HEK293T (cell line): ENCODE measurements around the gene LRIG1.

Source experiments
- CTCF ChIA-PET: fragments of 350-600 bp; formaldehyde crosslinking; extraction: SDS; loops from one replicate; lab custom pipeline; 2021; ENCODE audit warnings: antibody characterized with exemption, inconsistent platforms; lab: Yijun Ruan, JAX
- POLR2A ChIA-PET: fragments of 350-600 bp; formaldehyde crosslinking; extraction: SDS; loops from one replicate; lab custom pipeline; 2020; ENCODE audit warnings: antibody characterized with exemption, inconsistent platforms; lab: Yijun Ruan, JAX
- DNase-seq: peaks from one replicate; pipeline ENCODE4 v3.0.0; 2012; ENCODE audit warnings: mixed read lengths; ENCODE audit errors: extremely low spot score
- ARNT ChIP-seq: fragments of 450-650 bp; IDR thresholded peaks from 2 replicates; pipeline ENCODE4 v1.6.1; 2017; ENCODE audit warnings: mild to moderate bottlenecking
- BHLHE40 ChIP-seq: fragments of 450-650 bp; IDR thresholded peaks from 2 replicates; pipeline ENCODE4 v1.6.1; 2016; ENCODE audit warnings: mild to moderate bottlenecking, moderate library complexity, borderline replicate concordance
- CTBP1 ChIP-seq: fragments of 450-650 bp; IDR thresholded peaks from 2 replicates; pipeline ENCODE4 v1.6.1; 2016; ENCODE audit warnings: borderline replicate concordance
- ELF4 ChIP-seq: fragments of 450-650 bp; IDR thresholded peaks from 2 replicates; pipeline ENCODE4 v1.6.1; 2017; ENCODE audit warnings: antibody characterized with exemption
- FOXA1 ChIP-seq: fragments of 450-650 bp; IDR thresholded peaks from 2 replicates; pipeline ENCODE4 v1.6.1; 2016; ENCODE audit warnings: mild to moderate bottlenecking
- FOXK2 ChIP-seq: fragments of 450-650 bp; IDR thresholded peaks from 2 replicates; pipeline ENCODE4 v1.6.1; 2016; ENCODE audit warnings: mild to moderate bottlenecking
- FOXM1 ChIP-seq: fragments of 450-650 bp; IDR thresholded peaks from 2 replicates; pipeline ENCODE4 v1.6.1; 2017; ENCODE audit warnings: mild to moderate bottlenecking, borderline replicate concordance
- HDGF ChIP-seq: fragments of 450-650 bp; IDR thresholded peaks from 2 replicates; pipeline ENCODE4 v1.6.1; 2017; ENCODE audit warnings: antibody characterized with exemption, borderline replicate concordance
- L3MBTL2 ChIP-seq: fragments of 450-650 bp; conservative IDR thresholded peaks from 2 replicates; pipeline ENCODE4 v1.6.1; 2016; ENCODE audit warnings: mild to moderate bottlenecking
- LEF1 ChIP-seq: fragments of 450-650 bp; IDR thresholded peaks from 2 replicates; pipeline ENCODE4 v1.6.1; 2017; ENCODE audit warnings: mild to moderate bottlenecking, borderline replicate concordance
- NFRKB ChIP-seq: fragments of 450-650 bp; IDR thresholded peaks from 2 replicates; pipeline ENCODE4 v1.6.1; 2016; ENCODE audit warnings: mild to moderate bottlenecking, moderate library complexity
- SP1 ChIP-seq: fragments of 450-650 bp; IDR thresholded peaks from 2 replicates; pipeline ENCODE4 v1.6.1; 2017
- SUZ12 ChIP-seq: fragments of 450-650 bp; IDR thresholded peaks from 2 replicates; pipeline ENCODE4 v1.6.1; 2016; ENCODE audit warnings: mild to moderate bottlenecking
- TARDBP ChIP-seq: fragments of 450-650 bp; IDR thresholded peaks from 2 replicates; pipeline ENCODE4 v1.6.1; 2016
- ZNF384 ChIP-seq: fragments of 450-650 bp; IDR thresholded peaks from 2 replicates; pipeline ENCODE4 v1.6.1; 2016
- TF ChIP-seq, protein P1 (sequence below): fragments of 450-650 bp; IDR thresholded peaks from 2 replicates; pipeline ENCODE4 v1.6.1; 2016

Gene LRIG1

GRCh38 chr3:66418475-66418931 lies 82.3 kb downstream of the LRIG1 start:
- DNase-seq: no peak
- no peak for TF ChIP-seq HDGF
- no peak for TF ChIP-seq FOXA1
- TF ChIP-seq BHLHE40: no peak
- TF ChIP-seq ZNF384: no peak
- TF ChIP-seq ELF4: no peak
- TF ChIP-seq, protein P1, sequence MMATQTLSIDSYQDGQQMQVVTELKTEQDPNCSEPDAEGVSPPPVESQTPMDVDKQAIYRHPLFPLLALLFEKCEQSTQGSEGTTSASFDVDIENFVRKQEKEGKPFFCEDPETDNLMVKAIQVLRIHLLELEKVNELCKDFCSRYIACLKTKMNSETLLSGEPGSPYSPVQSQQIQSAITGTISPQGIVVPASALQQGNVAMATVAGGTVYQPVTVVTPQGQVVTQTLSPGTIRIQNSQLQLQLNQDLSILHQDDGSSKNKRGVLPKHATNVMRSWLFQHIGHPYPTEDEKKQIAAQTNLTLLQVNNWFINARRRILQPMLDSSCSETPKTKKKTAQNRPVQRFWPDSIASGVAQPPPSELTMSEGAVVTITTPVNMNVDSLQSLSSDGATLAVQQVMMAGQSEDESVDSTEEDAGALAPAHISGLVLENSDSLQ: no peak
- no peak for TF ChIP-seq FOXK2
- TF ChIP-seq L3MBTL2: no peak
- TF ChIP-seq ARNT: no peak
- ChIA-PET POLR2A (no interaction called here), CTCF (no interaction called here)

DNA sequence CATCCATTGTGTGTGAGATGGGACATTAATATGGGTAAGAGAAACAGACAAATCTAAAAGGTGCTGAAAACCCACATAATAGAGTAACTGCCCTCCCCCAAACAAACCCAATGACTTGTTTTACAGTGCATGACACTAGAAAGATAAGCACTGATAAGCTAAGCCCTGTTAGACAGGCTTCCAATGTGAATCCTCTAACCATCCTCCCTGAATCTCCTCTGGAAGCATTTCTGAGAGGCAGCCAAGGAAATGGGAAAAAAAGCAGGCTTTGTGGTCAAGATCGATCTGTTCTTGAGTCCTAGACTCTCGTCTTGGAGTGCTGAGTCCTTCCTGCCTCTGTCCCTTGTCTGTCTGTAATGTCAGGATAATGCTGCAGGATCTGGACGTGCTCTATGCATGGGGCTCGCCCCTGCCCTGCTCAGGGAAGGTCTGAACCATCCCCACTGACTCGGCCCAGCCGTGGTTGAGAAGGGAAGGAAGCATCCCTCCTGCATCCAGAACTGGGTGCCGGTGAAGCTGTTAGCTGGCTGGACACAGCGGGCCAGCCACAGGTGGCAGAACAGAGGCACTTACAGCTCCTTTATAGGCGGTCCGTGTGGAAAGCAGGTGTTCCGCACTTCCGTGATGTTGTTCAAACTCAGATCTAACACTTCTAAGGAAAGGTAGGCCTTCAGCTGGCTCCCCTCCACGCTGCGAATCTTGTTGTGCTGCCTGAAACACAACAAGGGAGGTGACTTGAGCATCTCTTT lies 84.1 kb downstream of the LRIG1 start:
- TF ChIP-seq ELF4 (no peak), FOXK2 (no peak), ZNF384 (no peak), FOXA1 (no peak), CTBP1 (no peak)
- CTCF ChIA-PET: no interaction called here
- POLR2A ChIA-PET: no interaction called here
- DNase-seq: no peak

- ChIA-PET CTCF (no interaction called here), POLR2A (no interaction called here)
- DNase-seq: no peak
- no peak for TF ChIP-seq BHLHE40
- no peak for TF ChIP-seq FOXM1
- no peak for TF ChIP-seq TARDBP
- TF ChIP-seq NFRKB: no peak
- no peak for TF ChIP-seq HDGF
- no peak for TF ChIP-seq FOXA1
- TF ChIP-seq FOXK2: no peak
- no peak for TF ChIP-seq ZNF384
- TF ChIP-seq ELF4: no peak
- TF ChIP-seq ARNT: no peak
- TF ChIP-seq CTBP1: no peak
These were observed 84.9 kb downstream of the LRIG1 start for GRCh38 chr3:66415867-66416428.

DNA sequence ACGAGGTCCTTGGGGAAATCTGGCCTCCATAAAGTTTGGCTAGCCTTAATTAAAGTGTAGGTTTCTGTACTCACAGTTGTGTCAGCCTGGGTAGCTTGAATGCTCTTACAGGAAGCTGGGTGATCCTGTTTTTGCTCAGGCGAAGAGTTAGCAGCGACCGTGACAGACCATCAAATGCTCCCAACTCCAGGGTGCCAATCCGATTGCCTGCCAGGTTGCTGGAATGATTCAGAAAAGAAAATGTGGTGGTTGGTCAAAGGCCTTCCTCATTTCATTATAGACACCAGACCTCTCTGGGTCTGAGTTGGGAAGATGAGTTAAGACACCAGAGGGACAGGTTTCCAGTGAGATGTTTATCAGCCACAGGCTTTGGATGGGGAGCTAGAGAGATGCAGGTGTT lies 86.0 kb downstream of the LRIG1 start:
- DNase-seq: no peak
- CTCF ChIA-PET: no interaction called here
- POLR2A ChIA-PET: no interaction called here
- TF ChIP-seq NFRKB: no peak
- no peak for TF ChIP-seq L3MBTL2
- no peak for TF ChIP-seq FOXM1

DNA sequence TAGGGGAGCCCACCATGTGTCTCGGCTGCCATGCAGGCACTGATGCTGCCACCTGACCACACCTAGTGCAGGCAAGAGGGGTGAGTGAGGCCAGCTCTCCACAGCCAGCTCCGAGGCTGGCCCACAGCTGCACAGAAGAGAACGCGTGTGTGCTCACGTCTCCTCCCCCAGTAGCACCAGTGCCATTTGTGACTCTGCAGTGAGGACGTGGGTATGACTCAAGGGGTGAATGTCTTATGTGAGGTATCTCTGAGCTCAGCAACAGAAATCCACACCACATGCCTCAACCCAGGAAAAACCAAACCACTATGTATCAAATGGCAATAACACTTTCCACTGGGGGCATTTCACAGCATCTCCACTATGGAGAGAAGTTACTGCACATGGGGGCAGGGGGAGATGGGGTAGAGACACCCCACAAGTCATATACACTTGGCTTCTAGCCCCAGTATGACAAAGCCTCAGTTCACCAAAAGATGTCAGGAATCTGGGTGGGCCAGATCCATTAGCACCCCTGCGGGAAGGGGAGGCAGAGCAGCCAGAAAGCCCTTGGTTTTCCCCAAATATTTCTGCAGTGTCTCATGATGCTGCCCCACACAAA lies 87.6 kb downstream of the LRIG1 start:
- POLR2A ChIA-PET: no interaction called here
- DNase-seq: no peak
- CTCF ChIA-PET: no interaction called here
- TF ChIP-seq, protein P1: no peak
- TF ChIP-seq CTBP1 (no peak), ZNF384 (no peak), SP1 (no peak), HDGF (no peak), L3MBTL2 (no peak), TARDBP (no peak), NFRKB (no peak), FOXM1 (no peak), FOXA1 (no peak), SUZ12 (no peak), FOXK2 (no peak), BHLHE40 (no peak), LEF1 (no peak), ARNT (no peak), ELF4 (no peak)

DNA sequence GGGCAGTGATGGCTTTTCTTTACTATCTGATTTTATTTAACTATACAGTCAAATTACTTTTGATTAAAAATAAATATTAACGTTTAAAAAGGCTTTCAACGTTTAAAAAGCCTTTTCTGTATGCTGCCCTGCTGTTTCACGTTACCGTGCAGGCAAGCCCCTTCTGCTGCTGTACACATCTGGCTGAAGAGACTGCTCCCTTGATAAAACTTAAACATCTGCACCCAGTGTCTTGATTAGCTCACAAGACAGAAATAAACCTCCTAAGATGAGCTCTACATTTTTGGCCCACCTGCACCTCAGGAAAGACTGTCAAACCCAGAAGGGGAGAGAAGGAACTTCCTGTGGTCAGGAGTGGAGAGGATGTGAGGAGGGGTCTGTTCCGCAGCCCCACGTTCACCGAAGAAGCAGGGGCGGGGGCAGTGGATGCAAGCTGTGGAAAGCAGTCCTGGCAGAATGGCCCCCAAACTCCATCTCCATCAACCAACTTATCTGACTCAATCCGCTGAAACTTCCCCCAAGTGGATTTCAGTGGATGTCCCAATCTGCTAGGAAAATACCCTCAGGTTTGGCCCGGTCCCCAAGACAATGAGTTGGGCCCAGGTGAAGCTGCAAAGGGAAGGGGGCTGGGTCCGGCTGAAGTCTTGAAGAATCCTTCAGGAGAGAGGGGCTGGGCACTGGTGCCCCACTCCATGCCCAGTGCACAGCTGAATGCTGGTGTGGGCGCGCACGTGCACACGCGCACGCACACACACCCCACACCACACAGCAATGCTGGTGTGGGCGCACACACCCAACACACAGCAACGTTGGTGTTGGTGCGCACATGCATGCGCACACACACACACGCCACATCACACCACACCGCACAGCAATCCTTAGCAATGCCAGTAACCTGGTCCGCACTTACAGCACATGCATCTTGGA lies 88.6 kb downstream of the LRIG1 start:
- ChIA-PET CTCF (no interaction called here), POLR2A (no interaction called here)
- TF ChIP-seq TARDBP: no peak
- TF ChIP-seq SUZ12: no peak
- TF ChIP-seq ZNF384: no peak
- no peak for TF ChIP-seq ARNT
- TF ChIP-seq ELF4: no peak
- TF ChIP-seq, protein P1: no peak
- TF ChIP-seq BHLHE40: no peak
- no peak for TF ChIP-seq FOXK2
- no peak for TF ChIP-seq CTBP1
- TF ChIP-seq SP1: no peak
- TF ChIP-seq FOXM1: no peak
- no peak for TF ChIP-seq FOXA1
- no peak for TF ChIP-seq LEF1
- no peak for TF ChIP-seq L3MBTL2
- no peak for TF ChIP-seq HDGF
- TF ChIP-seq NFRKB: no peak
- DNase-seq: no peak
